Measurements from ENCODE around the gene ANKRD9. TPM values are rescaled to one million over a fixed set of nuclear protein-coding genes. Genes with fewer than 3 reads are reported as not detected.

The ANKRD9 gene
- total and polyA plus RNA-seq, 10 of the 15 experiments (the other 5 are each of a cell fraction or from before 2014, with no cell fraction given), result 0.03 to 3.6 (median 0.49) TPM

- TF ChIP-seq EED (IDR thresholded peaks at IDR 0.05; ENCODE audit: low read depth) (no peak), SPI1 (IDR thresholded peaks at IDR 0.05; ENCODE audit: borderline replicate concordance, insufficient read depth, low read depth, low read length) (no peak), ATF7 (IDR thresholded peaks at IDR 0.05; ENCODE audit: low read depth) (no peak), MYC (IDR thresholded peaks at IDR 0.05; ENCODE audit: insufficient read depth, insufficient read length, insufficient replicate concordance, low read length, severe bottlenecking) (no peak), TAF1 (IDR thresholded peaks at IDR 0.05; ENCODE audit: borderline replicate concordance, low read depth, low read length) (no peak), CBX5 (IDR thresholded peaks at IDR 0.05; ENCODE audit: low read depth) (no peak), NR2C1 (IDR thresholded peaks at IDR 0.05) (0 out of 2 replicates have a peak, but pooled peaks have one; percentile 3), ZNF24 (IDR thresholded peaks at IDR 0.05) (no peak), JUNB (IDR thresholded peaks at IDR 0.05) (no peak), LARP7 (IDR thresholded peaks at IDR 0.05) (0 out of 2 replicates have a peak, but pooled peaks have one; percentile 40), RELA (IDR thresholded peaks at IDR 0.05; ENCODE audit: borderline replicate concordance, partially characterized antibody) (no peak), TCF12 (IDR thresholded peaks at IDR 0.05; ENCODE audit: low read depth, low read length) (no peak), CREM (IDR thresholded peaks at IDR 0.05; ENCODE audit: low read depth) (no peak; the same call in 1 of the 2 replicates), BCL3 (IDR thresholded peaks at IDR 0.05; ENCODE audit: borderline replicate concordance, insufficient read depth, low read depth, low read length, poor library complexity, severe bottlenecking) (no peak), NFYB (IDR thresholded peaks at IDR 0.05; ENCODE audit: insufficient read depth, low read depth, low read length) (peak; percentile 56; the same call in 1 of the 2 replicates), GABPA (IDR thresholded peaks at IDR 0.05; ENCODE audit: low read depth) (no peak)
- TF ChIP-seq, protein P1, sequence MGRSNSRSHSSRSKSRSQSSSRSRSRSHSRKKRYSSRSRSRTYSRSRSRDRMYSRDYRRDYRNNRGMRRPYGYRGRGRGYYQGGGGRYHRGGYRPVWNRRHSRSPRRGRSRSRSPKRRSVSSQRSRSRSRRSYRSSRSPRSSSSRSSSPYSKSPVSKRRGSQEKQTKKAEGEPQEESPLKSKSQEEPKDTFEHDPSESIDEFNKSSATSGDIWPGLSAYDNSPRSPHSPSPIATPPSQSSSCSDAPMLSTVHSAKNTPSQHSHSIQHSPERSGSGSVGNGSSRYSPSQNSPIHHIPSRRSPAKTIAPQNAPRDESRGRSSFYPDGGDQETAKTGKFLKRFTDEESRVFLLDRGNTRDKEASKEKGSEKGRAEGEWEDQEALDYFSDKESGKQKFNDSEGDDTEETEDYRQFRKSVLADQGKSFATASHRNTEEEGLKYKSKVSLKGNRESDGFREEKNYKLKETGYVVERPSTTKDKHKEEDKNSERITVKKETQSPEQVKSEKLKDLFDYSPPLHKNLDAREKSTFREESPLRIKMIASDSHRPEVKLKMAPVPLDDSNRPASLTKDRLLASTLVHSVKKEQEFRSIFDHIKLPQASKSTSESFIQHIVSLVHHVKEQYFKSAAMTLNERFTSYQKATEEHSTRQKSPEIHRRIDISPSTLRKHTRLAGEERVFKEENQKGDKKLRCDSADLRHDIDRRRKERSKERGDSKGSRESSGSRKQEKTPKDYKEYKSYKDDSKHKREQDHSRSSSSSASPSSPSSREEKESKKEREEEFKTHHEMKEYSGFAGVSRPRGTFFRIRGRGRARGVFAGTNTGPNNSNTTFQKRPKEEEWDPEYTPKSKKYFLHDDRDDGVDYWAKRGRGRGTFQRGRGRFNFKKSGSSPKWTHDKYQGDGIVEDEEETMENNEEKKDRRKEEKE (IDR thresholded peaks at IDR 0.05), result no peak
- TF ChIP-seq, protein P2, sequence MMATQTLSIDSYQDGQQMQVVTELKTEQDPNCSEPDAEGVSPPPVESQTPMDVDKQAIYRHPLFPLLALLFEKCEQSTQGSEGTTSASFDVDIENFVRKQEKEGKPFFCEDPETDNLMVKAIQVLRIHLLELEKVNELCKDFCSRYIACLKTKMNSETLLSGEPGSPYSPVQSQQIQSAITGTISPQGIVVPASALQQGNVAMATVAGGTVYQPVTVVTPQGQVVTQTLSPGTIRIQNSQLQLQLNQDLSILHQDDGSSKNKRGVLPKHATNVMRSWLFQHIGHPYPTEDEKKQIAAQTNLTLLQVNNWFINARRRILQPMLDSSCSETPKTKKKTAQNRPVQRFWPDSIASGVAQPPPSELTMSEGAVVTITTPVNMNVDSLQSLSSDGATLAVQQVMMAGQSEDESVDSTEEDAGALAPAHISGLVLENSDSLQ (IDR thresholded peaks at IDR 0.05), result no peak
- TF ChIP-seq, protein P3, sequence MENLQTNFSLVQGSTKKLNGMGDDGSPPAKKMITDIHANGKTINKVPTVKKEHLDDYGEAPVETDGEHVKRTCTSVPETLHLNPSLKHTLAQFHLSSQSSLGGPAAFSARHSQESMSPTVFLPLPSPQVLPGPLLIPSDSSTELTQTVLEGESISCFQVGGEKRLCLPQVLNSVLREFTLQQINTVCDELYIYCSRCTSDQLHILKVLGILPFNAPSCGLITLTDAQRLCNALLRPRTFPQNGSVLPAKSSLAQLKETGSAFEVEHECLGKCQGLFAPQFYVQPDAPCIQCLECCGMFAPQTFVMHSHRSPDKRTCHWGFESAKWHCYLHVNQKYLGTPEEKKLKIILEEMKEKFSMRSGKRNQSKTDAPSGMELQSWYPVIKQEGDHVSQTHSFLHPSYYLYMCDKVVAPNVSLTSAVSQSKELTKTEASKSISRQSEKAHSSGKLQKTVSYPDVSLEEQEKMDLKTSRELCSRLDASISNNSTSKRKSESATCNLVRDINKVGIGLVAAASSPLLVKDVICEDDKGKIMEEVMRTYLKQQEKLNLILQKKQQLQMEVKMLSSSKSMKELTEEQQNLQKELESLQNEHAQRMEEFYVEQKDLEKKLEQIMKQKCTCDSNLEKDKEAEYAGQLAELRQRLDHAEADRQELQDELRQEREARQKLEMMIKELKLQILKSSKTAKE (IDR thresholded peaks at IDR 0.05; ENCODE audit: low read depth, poor library complexity, severe bottlenecking), result no peak
- TF ChIP-seq, protein P4, sequence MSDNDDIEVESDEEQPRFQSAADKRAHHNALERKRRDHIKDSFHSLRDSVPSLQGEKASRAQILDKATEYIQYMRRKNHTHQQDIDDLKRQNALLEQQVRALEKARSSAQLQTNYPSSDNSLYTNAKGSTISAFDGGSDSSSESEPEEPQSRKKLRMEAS (IDR thresholded peaks at IDR 0.05; ENCODE audit: low read depth, low read length), result no peak
- TF ChIP-seq, protein P5, sequence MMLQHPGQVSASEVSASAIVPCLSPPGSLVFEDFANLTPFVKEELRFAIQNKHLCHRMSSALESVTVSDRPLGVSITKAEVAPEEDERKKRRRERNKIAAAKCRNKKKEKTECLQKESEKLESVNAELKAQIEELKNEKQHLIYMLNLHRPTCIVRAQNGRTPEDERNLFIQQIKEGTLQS (IDR thresholded peaks at IDR 0.05; ENCODE audit: borderline replicate concordance, extremely low read depth, low read depth, low read length), result no peak
These were observed at the start of gene ANKRD9 (continued) for GRCh38 chr14:102509746-102510615.

Data from GM12878 (cell line).